Motor neuron (in vitro differentiated cells): ENCODE data around the gene FYB2. TPM values are rescaled to one million over a fixed set of nuclear protein-coding genes. Genes with fewer than 3 reads are reported as not detected.

Experiments used
- ATAC-seq, 8 experiments: fragments of 200-7000 bp; cut with Tn5 transposase; replicated peaks in 6 of 8; 2 replicates each; pipeline ENCODE4 v1.8.0; 2021; ENCODE audit warnings: mild to moderate bottlenecking in 8 of 8, moderate library complexity in 8 of 8
- H3K27ac ChIP-seq, 2 donors: fragments of 250-450 bp; sonication (Bioruptor Pico); 2 replicates each; pipeline ENCODE4 v1.9.0; 2021; ENCODE audit warnings: antibody characterized with exemption in 2 of 2, mild to moderate bottlenecking in 2 of 2, moderate library complexity in 1 of 2
- H3K4me1 ChIP-seq, 2 donors: fragments of 250-450 bp; sonication (Bioruptor Pico); replicated peaks in 1 of 2; 2 replicates each; pipeline ENCODE4 v1.6.1; 2021; ENCODE audit warnings: antibody characterized with exemption in 2 of 2, mild to moderate bottlenecking in 2 of 2, moderate library complexity in 1 of 2
- H3K4me3 ChIP-seq, 5 donors: fragments of 250-450 bp; sonication (Bioruptor Pico); 2 replicates each; pipeline ENCODE4 v1.9.0; 2021; ENCODE audit warnings: antibody characterized with exemption in 5 of 5, mild to moderate bottlenecking in 5 of 5, moderate library complexity in 4 of 5
- WGBS, 10 experiments: fragments of 450-650 bp; shearing (Covaris generic); methylation state at CpG; one replicate each; pipeline ENCODE4 v1.0.0; 2022; 5-methylcytosine and 5-hydroxymethylcytosine counted together
- in situ Hi-C, 9 experiments: fragments of 400-800 bp; cut with MboI; loops; one replicate each; pipeline ENCODE4 v1.15.0; 2021; ENCODE audit warnings: low sequenced_read_pairs in 9 of 9, low pct_unique_long_range_greater_than_20kb in 2 of 9; ENCODE audit not compliant: unreplicated experiment in 9 of 9
- total RNA-seq, 8 experiments: library from RNA; unstranded; fragments of 300-600 nt; gene quantifications; 2 replicates each; pipeline versions ENCODE4 v1.2.3 to v1.2.4, GENCODE V29; 2022

Gene FYB2
- total RNA-seq = 1 to 10 TPM in 1 of 8 experiments, under 1 TPM in 7; 0.13 to 1.1 (median 0.54) TPM

DNA sequence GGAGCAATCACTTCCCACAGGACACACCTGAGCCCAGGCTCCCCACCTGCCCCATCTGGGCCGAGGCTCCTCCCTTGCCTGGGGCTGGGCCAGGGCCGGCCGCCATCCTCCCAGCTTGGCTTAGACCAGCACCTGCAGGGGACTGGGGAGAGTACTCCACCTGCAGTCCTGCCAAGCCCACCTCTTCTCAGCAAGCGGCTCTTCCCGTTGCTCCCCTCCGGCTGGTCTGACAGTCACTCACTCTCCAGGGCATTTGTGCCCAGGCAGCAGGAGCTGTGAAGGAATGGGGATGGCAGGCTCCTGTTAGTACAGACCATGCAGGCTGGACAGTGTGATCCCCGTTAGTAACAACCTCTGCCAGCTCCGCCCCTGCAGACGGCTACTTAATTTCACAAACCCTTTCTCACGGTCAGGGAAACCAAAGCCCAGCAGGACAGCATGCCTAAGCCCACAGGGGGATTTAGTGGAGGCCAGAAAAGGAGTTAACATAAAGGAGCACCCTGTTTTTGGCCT is at the start of gene FYB2:
Gene FYB2, minus strand, starts transcription at position 18 of the 513 bp plus-strand sequence. CDS start 114 bp downstream, outside the sequence.
- peak in 4 of 8 experiments; percentile 17 to 36 (median 32) for ATAC-seq
- Histone ChIP-seq H3K27ac (no peak within 1 kb of the TSS), H3K4me1 (peaks cover 6 to 14% of the 10 kb centered on the region in 2 donors), H3K4me3 (no peak within 1 kb of the TSS)
- in situ Hi-C loops = loop anchor here in 1 of 9 experiments (25.0 kb wide), 1 partner anchor 232 kb away; the partner anchor contains the start of gene PLPP3
- WGBS, 10 experiments = 62 to 100% (median 85%) methylated on average over 2 to 8 of the region's 10 CpGs; no CpG with 5 or more reads in 6 of the 10 experiments

- no peak overlapping the region for H3K4me3 ChIP-seq
- 5 to 85% (median 61%) methylated on average over 1 to 2 of the region's 2 CpGs; no CpG with 5 or more reads in 3 of the 10 experiments for WGBS, 10 experiments
- in situ Hi-C loops = no loop called here
- no peak overlapping the region for H3K27ac ChIP-seq
- no peaks in the 10 kb centered on the region for H3K4me1 ChIP-seq
- ATAC-seq = no peak
These were observed 49.6 kb upstream of the FYB2 start for GRCh38 chr1:56868761-56869160.

DNA sequence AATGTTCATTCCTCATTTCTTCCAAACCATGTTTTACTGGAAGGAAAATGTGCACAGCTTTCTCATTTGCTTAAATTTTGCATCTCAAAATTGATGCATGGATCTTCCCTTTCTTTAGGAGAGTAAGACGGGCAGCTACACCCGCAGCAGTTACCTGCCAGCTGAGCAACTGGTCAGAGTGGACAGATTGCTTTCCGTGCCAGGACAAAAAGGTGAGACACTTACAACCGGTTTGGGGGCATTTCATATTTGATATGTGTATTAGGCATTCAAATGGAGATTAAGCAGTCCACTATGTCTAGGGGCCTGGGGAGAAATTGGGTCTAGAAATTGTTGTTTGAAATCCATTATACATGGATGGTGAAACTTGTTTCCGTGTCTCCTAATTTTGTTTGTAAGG is 48.3 kb upstream of the FYB2 start:
- no peak for ATAC-seq
- WGBS, 10 experiments = 17 to 94% (median 89%) methylated on average over 2 to 5 of the region's 5 CpGs; no CpG with 5 or more reads in 1 of the 10 experiments
- in situ Hi-C loops = no loop called here

GRCh38 chr1:56866656-56867055 is 47.5 kb upstream of the FYB2 start:
- Histone ChIP-seq H3K4me1 (peaks cover 0 to 4% of the 10 kb centered on the region in 2 donors), H3K27ac (no peak overlapping the region), H3K4me3 (no peak overlapping the region)
- in situ Hi-C loops = no loop called here
- 8 to 100% (median 88%) methylated on average over 1 to 2 of the region's 2 CpGs; no CpG with 5 or more reads in 3 of the 10 experiments for WGBS, 10 experiments
- no peak for ATAC-seq

More for the DNA sequence above, 48.3 kb upstream of the FYB2 start:
- H3K4me3 ChIP-seq = no peak overlapping the region
- no peaks in the 10 kb centered on the region for H3K4me1 ChIP-seq
- H3K27ac ChIP-seq = no peak overlapping the region

- H3K4me3 ChIP-seq = no peak overlapping the region
- no peak for ATAC-seq
- in situ Hi-C loops = no loop called here
- WGBS, 10 experiments = 17 to 96% (median 43%) methylated on average over 1 to 2 of the region's 2 CpGs; no CpG with 5 or more reads in 3 of the 10 experiments
- no peak overlapping the region for H3K27ac ChIP-seq
- H3K4me1 ChIP-seq = peaks cover 0 to 4% of the 10 kb centered on the region in 2 donors
These were observed 45.2 kb upstream of the FYB2 start for GRCh38 chr1:56864430-56864829.

- H3K4me3 ChIP-seq = no peak overlapping the region
- H3K27ac ChIP-seq = no peak overlapping the region
- ATAC-seq = peak in 5 of 8 experiments; percentile 41 to 64 (median 63)
- peaks cover 0 to 4% of the 10 kb centered on the region in 2 donors for H3K4me1 ChIP-seq
- in situ Hi-C loops = no loop called here
- 58 to 92% (median 82%) methylated on average over 1 to 3 of the region's 3 CpGs for WGBS, 10 experiments
These were observed 44.2 kb upstream of the FYB2 start for GRCh38 chr1:56863265-56863992.

GRCh38 chr1:56859287-56859686 is 40.1 kb upstream of the FYB2 start:
- in situ Hi-C loops = no loop called here
- H3K4me3 ChIP-seq = no peak overlapping the region
- H3K27ac ChIP-seq = no peak overlapping the region
- peaks cover 3 to 4% of the 10 kb centered on the region in 2 donors for H3K4me1 ChIP-seq
- peak in 3 of 8 experiments; percentile 71 to 76 (median 75) for ATAC-seq

DNA sequence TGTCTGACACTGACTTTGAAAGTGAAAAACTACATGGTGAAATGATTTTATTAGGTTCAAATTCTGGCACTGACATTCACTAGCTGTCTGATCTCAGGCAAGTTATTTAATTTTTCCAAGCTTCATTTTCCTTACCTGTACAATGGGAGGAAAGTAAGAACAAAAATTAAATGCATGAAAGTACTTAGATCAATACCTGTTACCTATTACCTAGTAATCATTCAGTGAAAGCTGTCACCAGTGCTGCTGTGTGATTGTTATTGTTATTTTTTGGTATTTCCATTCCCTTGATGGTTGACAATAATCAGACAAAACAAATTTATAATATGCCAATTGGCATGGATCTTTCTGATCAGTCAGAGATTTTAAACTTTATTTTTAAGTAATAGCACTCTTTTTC is 37.0 kb upstream of the FYB2 start:
- Histone ChIP-seq H3K4me3 (no peak overlapping the region), H3K4me1 (peaks cover 3% of the 10 kb centered on the region in 2 donors), H3K27ac (no peak overlapping the region)
- in situ Hi-C loops = no loop called here
- no peak for ATAC-seq

DNA sequence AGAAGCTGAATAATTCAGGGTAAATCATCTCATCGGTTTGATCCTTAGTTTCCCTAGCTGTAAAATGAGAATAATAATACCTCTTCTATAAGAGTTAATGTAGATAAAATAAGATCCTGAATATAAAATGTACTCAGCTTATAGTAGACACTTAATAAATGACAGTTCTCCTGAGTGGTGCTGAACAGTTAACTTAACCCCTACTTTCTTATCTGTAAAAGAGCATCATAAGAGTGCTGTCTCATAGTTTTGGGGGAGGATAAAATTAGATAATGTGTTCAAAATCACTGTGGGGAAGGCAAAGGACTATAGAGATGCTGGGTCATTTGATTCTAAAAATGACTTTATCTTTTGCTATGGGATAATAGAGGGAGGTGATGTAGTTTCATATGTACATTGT is 36.0 kb upstream of the FYB2 start:
- no peak for ATAC-seq
- no peak overlapping the region for H3K4me3 ChIP-seq
- H3K27ac ChIP-seq = no peak overlapping the region
- in situ Hi-C loops = no loop called here
- peaks cover 6 to 10% of the 10 kb centered on the region in 2 donors for H3K4me1 ChIP-seq
- WGBS, 10 experiments = 0 to 100% (median 67%) methylated on average over 1 of the region's 1 CpG; no CpG with 5 or more reads in 1 of the 10 experiments

DNA sequence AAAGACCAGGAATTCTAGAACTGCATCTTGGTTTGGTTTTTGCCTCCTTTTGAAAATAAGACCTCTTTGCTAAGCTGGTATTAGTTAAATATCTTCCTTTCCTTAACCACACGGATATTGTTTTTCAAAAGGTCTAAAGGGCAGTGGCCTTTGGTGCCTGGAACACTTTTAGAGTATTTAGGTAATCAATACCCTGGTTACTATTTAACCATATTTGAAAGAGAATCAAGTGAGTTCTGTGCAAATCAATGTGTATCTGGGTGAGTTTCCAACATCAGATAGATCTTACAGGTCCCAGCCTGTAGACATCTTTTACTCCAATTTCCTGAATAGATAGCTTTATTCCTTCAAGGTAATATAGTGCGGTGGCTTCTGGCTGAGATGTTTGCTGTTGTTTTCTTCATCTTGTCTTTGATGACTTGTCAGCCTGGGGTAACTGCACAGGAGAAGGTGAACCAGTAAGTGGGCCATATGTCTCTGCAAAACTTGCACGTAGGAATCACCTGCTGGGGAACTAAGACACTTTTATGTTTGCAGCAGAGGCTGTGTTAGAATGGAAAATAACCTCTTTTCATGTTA is 35.4 kb upstream of the FYB2 start, which contains the start of gene C8A:
Gene C8A, plus strand, starts transcription at position 277 of the 579 bp plus-strand sequence. Its CDS starts 105 bp downstream, at position 382.
- Histone ChIP-seq H3K27ac (no peak within 1 kb of the TSS), H3K4me3 (no peak within 1 kb of the TSS), H3K4me1 (peaks cover 12 to 16% of the 10 kb centered on the region in 2 donors)
- in situ Hi-C loops = no loop called here
- WGBS, 10 experiments = 25 to 64% (median 40%) methylated on average over 1 to 3 of the region's 3 CpGs; no CpG with 5 or more reads in 1 of the 10 experiments
- no peak for ATAC-seq

DNA sequence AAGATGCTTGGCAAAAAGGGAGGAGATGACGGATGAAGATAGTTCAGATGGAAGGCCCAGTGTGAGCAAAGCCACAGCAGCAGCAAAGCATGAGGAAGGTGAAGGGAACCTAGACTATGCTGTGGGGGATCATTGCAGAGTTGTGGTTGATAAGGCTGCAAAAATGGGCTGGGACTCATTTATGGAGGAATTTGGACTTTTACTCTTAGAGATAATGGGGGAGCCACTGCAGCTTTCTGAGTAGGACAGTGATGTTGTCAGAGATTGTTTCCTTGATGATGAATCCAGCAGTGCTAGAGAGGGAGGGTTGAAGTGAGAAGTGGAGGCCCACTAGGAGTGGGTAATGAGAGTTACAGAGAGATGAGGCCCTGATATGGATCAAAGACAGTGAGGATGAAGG is 33.3 kb upstream of the FYB2 start:
- WGBS, 10 experiments = 0 to 100% (median 63%) methylated on average over 1 of the region's 1 CpG; no CpG with 5 or more reads in 3 of the 10 experiments
- peaks cover 18 to 20% of the 10 kb centered on the region in 2 donors for H3K4me1 ChIP-seq
- no peak overlapping the region for H3K27ac ChIP-seq
- in situ Hi-C loops = no loop called here
- no peak for ATAC-seq
- H3K4me3 ChIP-seq = no peak overlapping the region

DNA sequence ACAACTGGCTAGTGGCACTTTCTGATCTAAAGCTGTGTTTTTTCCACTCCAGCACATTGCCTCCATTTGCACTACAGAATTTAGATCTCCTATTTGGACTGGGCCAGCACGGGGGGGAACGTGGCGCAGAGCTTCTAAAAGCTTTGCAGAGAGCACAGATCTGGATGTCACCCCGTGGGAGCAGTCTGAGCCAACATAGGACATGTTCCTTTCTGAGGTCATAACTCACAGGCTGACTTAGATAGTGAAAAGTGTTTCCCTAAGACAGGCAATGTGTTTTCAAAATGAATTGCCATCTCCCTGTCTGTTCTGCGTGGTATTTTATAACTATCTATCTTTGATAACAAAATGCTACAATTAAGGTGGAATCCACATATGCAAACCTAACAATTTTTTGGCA is 31.7 kb upstream of the FYB2 start:
- 40 to 100% (median 80%) methylated on average over 1 to 5 of the region's 5 CpGs; no CpG with 5 or more reads in 2 of the 10 experiments for WGBS, 10 experiments
- Histone ChIP-seq H3K4me1 (peaks cover 18 to 20% of the 10 kb centered on the region in 2 donors), H3K27ac (no peak overlapping the region), H3K4me3 (no peak overlapping the region)
- peak in 2 of 8 experiments; percentile 56 to 58 for ATAC-seq
- in situ Hi-C loops = no loop called here

- no peak for ATAC-seq
- peaks cover 18 to 20% of the 10 kb centered on the region in 2 donors for H3K4me1 ChIP-seq
- H3K27ac ChIP-seq = no peak overlapping the region
- 0 to 75% (median 53%) methylated on average over 1 to 2 of the region's 2 CpGs; no CpG with 5 or more reads in 2 of the 10 experiments for WGBS, 10 experiments
- no peak overlapping the region for H3K4me3 ChIP-seq
- in situ Hi-C loops = no loop called here
These were observed 31.2 kb upstream of the FYB2 start for GRCh38 chr1:56850411-56850810.
